IPS-11a (cell line): ENCODE data around the gene IKZF3.
"Not testable (repeated sequence)": the region's sequence is repeated elsewhere in the genome, so short reads cannot be mapped to it uniquely, and the experiment has no call there.

Source experiments
- H3K4me3 ChIP-seq: one replicate; pipeline ENCODE4 v1.5.1; 2013; ENCODE audit warnings: low read depth, low read length, control low read depth

The IKZF3 gene

GRCh38 chr17:39782481-39782880 is 81.6 kb downstream of the IKZF3 start:
- H3K4me3 ChIP-seq = no peak overlapping the region

- H3K4me3 ChIP-seq = no peak overlapping the region
Observed at GRCh38 chr17:39781861-39782213, 82.3 kb downstream of the IKZF3 start.

DNA sequence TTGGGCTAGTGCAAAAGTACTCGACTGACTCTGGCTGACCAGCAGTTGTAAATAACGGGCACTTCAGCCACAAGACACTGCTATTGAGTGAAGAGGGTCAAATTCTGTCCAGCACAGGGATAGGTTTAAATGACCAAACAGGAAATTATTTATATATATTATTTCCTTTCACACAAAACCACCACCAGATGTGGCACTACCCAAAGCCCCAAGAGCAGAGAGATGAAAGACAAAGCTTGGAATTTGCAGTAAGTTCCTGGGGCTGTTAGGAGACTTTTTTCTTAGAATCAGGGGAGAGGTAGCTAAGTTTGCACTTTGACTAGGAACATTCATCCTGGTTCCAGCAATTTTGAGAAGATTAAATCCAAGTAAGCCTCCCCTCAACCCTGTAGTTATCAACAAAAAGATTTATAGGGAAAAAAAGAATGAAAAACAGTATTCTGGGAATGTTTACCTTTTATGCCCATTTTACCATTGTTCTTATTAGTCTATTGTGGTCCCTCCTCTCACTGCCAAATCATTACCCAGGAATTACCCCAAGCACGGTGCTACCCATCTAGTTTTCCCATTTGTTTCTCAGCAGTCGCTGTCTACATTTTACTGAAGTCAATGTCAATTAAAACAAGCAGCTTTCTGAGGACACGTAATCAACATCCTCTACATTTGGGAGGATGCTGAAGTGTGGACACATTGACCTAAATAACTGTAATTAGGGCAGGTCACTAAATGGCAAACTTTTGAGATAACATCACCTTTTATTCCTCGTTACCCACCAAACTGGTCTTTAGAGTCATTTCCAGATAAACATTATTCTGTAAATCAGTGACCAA is 82.9 kb downstream of the IKZF3 start:
- no peak overlapping the region for H3K4me3 ChIP-seq

- no peak overlapping the region for H3K4me3 ChIP-seq
Observed at GRCh38 chr17:39777534-39778365, 86.4 kb downstream of the IKZF3 start.

- no peak overlapping the region for H3K4me3 ChIP-seq
Observed at GRCh38 chr17:39776252-39776651, 87.9 kb downstream of the IKZF3 start.

GRCh38 chr17:39775031-39775430 is 89.1 kb downstream of the IKZF3 start:
- H3K4me3 ChIP-seq = no peak overlapping the region

DNA sequence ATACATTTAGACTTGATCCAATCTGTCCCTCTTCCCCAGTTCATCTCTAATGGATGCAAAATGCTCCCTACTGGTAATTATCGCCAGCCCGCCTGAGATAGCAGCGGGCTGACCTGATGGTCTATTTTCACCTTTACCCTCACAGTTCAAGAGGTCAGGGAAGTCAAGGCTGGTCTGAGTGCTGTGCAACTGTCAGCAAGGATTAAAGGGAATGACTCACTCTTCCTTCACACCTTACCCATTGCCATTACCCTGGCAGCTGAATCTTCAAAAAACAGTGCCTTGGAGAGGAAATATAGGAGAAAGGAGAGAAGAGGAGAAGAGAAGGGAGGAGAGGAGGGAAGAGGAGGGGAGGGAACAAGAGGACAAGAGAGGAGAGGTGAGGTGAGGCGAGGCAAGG is 90.1 kb downstream of the IKZF3 start:
- no peak overlapping the region for H3K4me3 ChIP-seq

GRCh38 chr17:39772987-39773934 is 90.9 kb downstream of the IKZF3 start:
- no peak overlapping the region for H3K4me3 ChIP-seq

GRCh38 chr17:39772415-39772814 is 91.7 kb downstream of the IKZF3 start:
- H3K4me3 ChIP-seq = no peak overlapping the region

DNA sequence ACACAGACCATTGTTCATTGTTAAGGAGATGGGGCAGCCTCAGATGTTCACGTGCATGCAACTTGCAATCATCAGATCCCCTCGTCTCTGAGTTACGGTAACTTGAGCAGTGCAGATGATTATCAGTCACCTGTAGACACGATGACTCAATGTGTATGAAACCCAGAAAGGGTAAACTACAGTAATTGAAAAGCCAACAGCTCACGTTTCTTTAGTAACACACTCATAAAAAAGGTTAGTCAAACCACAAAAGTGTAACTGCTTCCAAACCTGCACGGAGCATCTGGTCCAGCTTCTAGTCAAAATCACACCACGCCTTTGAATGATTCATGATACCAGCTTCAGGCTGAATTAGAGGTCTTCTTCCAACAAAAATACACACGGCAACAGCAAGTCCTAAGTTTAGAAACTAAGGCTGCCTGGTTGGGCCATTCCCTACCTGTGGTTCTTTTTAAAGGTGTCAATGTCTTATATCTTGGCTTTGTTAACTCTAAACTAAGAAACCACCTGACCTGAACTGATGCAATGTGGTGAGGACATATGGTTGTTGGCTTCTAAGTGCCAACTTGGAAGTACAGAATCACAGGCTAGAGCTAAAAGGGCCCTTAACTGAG is 94.0 kb downstream of the IKZF3 start:
- no peak overlapping the region for H3K4me3 ChIP-seq

DNA sequence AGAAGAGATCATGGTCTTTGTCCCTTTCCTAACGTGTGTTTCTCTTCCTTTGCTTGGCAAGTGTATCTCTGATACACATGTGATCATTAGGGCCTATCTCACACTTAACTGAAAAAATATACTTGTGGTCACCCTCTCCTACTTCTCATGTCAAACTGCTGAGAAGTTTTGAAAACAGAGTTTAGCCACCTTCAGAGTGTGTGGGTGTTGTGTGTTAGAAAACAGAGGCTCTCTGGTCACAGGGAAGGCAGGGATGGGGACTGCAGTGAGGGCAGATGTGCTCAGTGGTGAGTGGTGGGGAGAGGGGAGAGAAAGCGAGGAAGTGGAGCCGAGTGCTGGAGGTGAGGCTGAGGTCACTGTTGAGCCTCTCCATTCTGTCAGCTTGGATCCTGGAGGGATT is 97.0 kb downstream of the IKZF3 start:
- no peak overlapping the region for H3K4me3 ChIP-seq

- H3K4me3 ChIP-seq = no peak overlapping the region
Observed at GRCh38 chr17:39765766-39766165, 98.3 kb downstream of the IKZF3 start.

DNA sequence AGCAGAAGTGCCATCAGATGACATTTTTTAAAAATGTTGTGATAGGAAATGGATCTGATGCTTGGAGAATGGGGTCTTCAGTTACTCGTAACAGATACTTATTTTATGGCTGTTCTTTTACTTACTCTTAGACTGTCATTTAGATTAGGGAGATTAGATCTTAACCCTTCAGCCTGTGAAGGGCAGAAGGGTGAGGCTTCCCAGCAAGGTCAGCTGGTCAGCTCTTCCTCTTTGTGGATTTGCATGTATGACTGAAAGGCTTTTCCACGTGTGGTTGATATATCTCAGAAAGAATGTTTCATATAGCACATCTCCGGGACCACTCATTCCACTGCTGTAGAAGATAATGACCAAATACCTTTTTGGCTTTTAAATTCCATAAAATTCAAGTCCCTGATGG is 98.9 kb downstream of the IKZF3 start:
- H3K4me3 ChIP-seq = no peak overlapping the region

- H3K4me3 ChIP-seq = not testable (repeated sequence)
Observed at GRCh38 chr17:39764171-39764570, 99.9 kb downstream of the IKZF3 start.

DNA sequence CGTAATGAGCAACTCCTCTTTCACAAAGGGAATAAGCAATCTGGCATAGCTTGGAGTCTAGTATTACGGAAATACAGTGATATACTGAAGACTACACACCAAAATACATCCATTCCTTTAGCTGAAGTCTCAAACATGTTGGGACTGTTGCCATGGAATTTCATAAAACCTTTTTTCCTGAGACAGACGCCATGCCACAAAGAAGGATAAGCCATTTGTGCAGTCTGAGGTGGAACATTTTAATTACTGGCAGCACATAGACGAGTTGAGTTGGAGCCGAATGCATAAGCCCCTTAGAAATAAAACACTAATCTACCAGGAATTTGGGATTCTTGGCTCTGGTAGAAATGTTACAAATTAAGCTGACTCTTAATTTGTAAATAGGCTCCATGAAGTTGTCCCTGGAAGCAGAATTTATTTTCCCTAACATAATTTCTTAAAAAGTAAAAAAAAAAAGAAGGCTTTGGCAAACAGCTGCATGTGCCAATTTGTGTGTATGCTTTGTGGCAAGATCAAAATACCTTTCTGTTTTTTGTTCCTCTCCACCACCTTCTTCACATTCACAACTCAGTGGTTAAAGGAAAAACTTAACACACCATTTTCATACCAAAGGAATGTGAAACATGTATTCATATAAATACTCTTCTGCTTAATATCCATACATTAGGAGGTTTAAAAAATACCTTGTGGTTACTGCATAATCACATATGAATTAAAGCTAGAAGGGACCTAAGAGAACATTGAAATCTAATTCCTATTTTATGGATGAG is 100.9 kb downstream of the IKZF3 start:
- H3K4me3 ChIP-seq = no peak overlapping the region

- H3K4me3 ChIP-seq = no peak overlapping the region
Observed at GRCh38 chr17:39761861-39762496, 102.1 kb downstream of the IKZF3 start.

GRCh38 chr17:39759204-39759603 is 104.9 kb downstream of the IKZF3 start:
- H3K4me3 ChIP-seq = no peak overlapping the region

DNA sequence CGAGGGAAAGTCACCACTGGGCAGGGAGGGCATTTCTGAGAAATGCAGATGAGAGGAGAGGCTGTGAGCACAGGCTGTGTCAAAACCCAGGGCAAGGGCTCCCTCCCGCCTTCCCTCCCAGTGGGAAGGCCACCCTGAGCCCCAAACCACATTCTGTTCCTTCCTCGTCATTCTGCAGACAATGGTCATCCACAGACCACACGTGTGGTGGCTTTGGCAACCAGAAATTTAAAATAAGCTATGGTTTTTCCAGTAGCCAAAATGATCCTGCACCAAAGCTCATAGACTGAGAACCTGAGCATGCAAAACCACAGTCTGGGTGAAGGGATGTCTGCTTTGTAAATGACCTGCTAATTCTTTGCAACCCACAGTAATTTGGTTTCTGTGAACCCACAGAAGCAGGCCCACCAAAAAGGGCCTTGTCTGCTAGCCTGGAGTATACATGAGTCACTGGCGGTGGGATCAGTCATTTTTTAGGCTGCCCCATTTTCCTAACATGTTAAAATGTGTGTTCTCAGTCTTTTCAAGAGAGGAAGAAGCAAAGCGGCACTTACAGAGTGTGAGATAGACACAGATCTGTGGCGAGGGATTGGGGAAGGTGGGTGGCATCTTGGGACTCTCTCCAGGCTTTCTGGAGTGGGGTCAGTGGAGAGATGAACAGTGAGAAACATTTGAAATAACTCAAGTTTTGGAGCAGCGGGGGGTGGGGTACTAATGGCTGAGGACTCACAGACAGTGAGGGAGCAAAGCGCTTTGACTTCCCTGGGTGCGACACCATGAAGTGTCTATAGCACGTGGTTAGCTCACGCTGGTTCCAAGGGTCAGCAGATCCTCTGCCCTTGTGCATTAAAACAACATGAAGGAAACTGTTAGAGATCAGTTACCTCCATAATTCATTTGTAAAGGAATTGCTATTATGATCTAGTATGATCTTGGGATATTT is 105.9 kb downstream of the IKZF3 start:
- H3K4me3 ChIP-seq = no peak overlapping the region
